ENCODE results near the gene ACACA. TPM values are rescaled to one million over a fixed set of nuclear protein-coding genes. Genes with fewer than 3 reads are reported as not detected.

ACACA gene
- polyA plus RNA-seq, 1 experiment = 26.9 TPM

GRCh38 chr17:37344519-37344918 is 62.1 kb downstream of the ACACA start:
- no peak for TF ChIP-seq CTCF (IDR thresholded peaks at IDR 0.05; ENCODE audit: insufficient read depth, low read depth, low read length)
- POLR2A ChIA-PET = no interaction called here
- CTCF ChIA-PET = interaction anchor here (1.0 kb wide), 1 partner anchor 29 kb away, joined by 4 read pairs; no protein-coding TSS in a partner anchor

GRCh38 chr17:37342589-37342988 is 64.0 kb downstream of the ACACA start:
- no peak for DNase-seq (ENCODE audit: low read depth)
- Histone ChIP-seq H3K27me3 (ENCODE audit: control insufficient read depth, insufficient read depth, low read length) (no peaks in the 10 kb centered on the region), H3K36me3 (ENCODE audit: control insufficient read depth, insufficient read depth, low read length) (no peaks in the 10 kb centered on the region), H3K4me3 (ENCODE audit: low read depth, low read length) (no peak overlapping the region)
- TF ChIP-seq CTCF (IDR thresholded peaks at IDR 0.05; ENCODE audit: insufficient read depth, low read depth, low read length) = no peak
- CTCF ChIA-PET = interaction anchor here (1.0 to 2.0 kb wide), 5 partner anchors 12 to 163 kb away, joined by 3 to 10 read pairs (median 5); no protein-coding TSS in a partner anchor
- POLR2A ChIA-PET = no interaction called here

More at GRCh38 chr17:37344519-37344918, 62.1 kb downstream of the ACACA start:
- Histone ChIP-seq H3K36me3 (ENCODE audit: control insufficient read depth, insufficient read depth, low read length) (no peaks in the 10 kb centered on the region), H3K4me3 (ENCODE audit: low read depth, low read length) (no peak overlapping the region), H3K27me3 (ENCODE audit: control insufficient read depth, insufficient read depth, low read length) (no peaks in the 10 kb centered on the region)
- DNase-seq (ENCODE audit: low read depth) = no peak

GRCh38 chr17:37340804-37341203 is 65.8 kb downstream of the ACACA start:
- no peak for TF ChIP-seq CTCF (IDR thresholded peaks at IDR 0.05; ENCODE audit: insufficient read depth, low read depth, low read length)

GRCh38 chr17:37339321-37339720 is 67.3 kb downstream of the ACACA start:
- ChIA-PET POLR2A (no interaction called here), CTCF (interaction anchor here (1.3 to 1.7 kb wide), 3 partner anchors 9 to 12 kb away, joined by 3 to 4 read pairs (median 3); no protein-coding TSS in a partner anchor)
- no peak for DNase-seq (ENCODE audit: low read depth)
- Histone ChIP-seq H3K27me3 (ENCODE audit: control insufficient read depth, insufficient read depth, low read length) (no peaks in the 10 kb centered on the region), H3K36me3 (ENCODE audit: control insufficient read depth, insufficient read depth, low read length) (no peaks in the 10 kb centered on the region), H3K4me3 (ENCODE audit: low read depth, low read length) (no peak overlapping the region)
- no peak for TF ChIP-seq CTCF (IDR thresholded peaks at IDR 0.05; ENCODE audit: insufficient read depth, low read depth, low read length)

More at GRCh38 chr17:37340804-37341203, 65.8 kb downstream of the ACACA start:
- no peak for DNase-seq (ENCODE audit: low read depth)
- no peaks in the 10 kb centered on the region for H3K36me3 ChIP-seq (ENCODE audit: control insufficient read depth, insufficient read depth, low read length)
- no peaks in the 10 kb centered on the region for H3K27me3 ChIP-seq (ENCODE audit: control insufficient read depth, insufficient read depth, low read length)
- ChIA-PET CTCF (interaction anchor here (1.7 kb wide), 1 partner anchor 14 kb away, joined by 3 read pairs; no protein-coding TSS in a partner anchor), POLR2A (interaction anchor here (0.7 kb wide), 1 partner anchor 32 kb away, joined by 9 read pairs; no protein-coding TSS in a partner anchor)
- no peak overlapping the region for H3K4me3 ChIP-seq (ENCODE audit: low read depth, low read length)

- POLR2A ChIA-PET = no interaction called here
- Histone ChIP-seq H3K36me3 (ENCODE audit: control insufficient read depth, insufficient read depth, low read length) (no peaks in the 10 kb centered on the region), H3K4me3 (ENCODE audit: low read depth, low read length) (no peak overlapping the region), H3K27me3 (ENCODE audit: control insufficient read depth, insufficient read depth, low read length) (no peaks in the 10 kb centered on the region)
- CTCF ChIA-PET = interaction anchor here (1.3 to 1.5 kb wide), 2 partner anchors 9 to 10 kb away, joined by 3 to 4 read pairs; no protein-coding TSS in a partner anchor
- no peak for TF ChIP-seq CTCF (IDR thresholded peaks at IDR 0.05; ENCODE audit: insufficient read depth, low read depth, low read length)
- DNase-seq (ENCODE audit: low read depth) = no peak
Observed at GRCh38 chr17:37338847-37339246, 67.8 kb downstream of the ACACA start.

Measured in BJ (cell line).